ENCODE data around the gene MAMDC4.
A peak's percentile ranks its signal among the peaks of the same experiment; 100 is the strongest.

MAMDC4 gene

DNA sequence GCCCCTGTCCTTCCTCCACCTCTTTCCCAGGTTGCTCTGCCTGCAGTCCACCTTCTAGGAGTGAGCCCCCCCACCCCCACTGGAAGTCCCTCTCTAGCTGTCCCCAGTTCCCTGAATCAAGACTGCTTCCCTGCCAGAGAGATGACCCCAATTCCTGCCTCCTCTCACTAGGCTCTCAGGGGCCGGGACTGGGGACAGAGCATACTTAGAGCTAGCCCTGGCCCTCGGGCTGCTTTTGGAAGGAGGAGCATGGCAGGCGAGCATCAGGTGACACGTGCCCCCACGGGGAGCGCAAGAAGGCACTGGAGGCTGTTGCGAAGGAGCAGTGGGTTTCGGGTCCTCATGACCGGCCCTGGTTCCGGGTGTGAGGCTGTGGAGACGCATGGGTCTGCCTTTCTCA is 43.9 kb downstream of the MAMDC4 start:
- DNase-seq = no peak

DNA sequence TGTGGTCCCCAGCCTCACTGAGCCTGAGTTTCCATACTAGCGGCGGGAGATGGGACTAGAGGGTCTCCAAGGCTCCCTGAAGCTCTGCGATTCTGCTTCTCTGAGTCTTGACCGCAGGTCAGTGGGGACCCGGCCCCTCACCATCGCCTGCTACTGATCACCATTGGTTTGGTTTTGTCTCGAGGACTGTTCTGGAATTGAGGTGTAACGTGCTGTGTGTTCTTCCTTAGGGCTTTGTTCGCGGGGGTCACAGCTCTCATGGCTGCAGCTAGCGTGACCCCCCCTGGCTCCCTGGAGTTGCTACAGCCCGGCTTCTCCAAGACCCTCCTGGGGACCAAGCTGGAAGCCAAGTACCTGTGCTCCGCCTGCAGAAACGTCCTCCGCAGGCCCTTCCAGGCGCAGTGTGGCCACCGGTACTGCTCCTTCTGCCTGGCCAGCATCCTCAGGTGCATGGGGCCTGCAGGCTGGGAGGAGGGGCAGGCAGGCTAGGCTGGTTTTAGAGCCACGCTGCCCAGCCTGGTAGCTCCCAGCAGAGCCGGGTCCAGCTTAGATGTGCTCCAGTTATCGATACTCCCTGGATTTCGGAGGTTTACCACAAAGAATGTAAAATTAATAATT is 46.4 kb downstream of the MAMDC4 start:
- DNase-seq = no peak

DNA sequence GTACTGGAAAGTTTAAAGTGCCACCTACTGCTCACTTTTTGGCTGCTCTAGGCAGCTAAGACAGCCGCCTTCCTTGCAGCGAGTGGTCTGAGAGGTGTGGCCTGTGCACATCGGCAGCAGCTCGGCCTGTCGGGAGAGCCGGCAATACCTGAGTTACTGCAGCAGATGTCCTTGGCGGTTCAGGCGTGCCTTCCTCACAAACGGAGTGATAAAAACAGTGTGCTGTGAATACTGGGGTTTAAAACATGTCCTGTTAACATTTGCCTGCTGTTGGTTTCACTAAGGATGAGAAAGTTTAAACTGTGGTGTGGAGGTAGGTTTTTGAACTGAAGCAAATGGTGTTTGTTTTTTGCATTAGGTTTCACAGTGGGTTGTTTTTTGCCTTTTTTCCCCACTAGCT is 47.0 kb downstream of the MAMDC4 start:
- no peak for DNase-seq

DNA sequence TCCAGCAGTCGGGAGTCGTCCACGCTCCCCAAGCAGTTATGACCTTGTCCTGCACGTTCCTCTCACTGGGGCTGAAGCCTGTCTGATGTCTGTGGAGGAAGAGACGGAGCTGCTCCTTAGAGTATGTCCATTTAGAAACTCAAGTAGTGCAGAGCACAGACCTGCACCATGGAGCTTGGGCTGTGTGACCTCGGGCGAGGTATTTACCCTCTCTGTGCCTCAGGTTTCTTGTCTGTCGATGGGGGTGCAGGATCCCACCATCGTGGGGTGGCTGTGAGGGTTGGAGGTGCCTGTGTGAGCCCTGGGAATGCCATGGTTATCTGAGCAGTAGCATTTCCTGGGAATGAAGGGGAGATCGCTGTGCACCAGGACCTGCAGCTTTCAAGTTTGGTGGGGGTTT is 48.4 kb downstream of the MAMDC4 start:
- DNase-seq = no peak

DNA sequence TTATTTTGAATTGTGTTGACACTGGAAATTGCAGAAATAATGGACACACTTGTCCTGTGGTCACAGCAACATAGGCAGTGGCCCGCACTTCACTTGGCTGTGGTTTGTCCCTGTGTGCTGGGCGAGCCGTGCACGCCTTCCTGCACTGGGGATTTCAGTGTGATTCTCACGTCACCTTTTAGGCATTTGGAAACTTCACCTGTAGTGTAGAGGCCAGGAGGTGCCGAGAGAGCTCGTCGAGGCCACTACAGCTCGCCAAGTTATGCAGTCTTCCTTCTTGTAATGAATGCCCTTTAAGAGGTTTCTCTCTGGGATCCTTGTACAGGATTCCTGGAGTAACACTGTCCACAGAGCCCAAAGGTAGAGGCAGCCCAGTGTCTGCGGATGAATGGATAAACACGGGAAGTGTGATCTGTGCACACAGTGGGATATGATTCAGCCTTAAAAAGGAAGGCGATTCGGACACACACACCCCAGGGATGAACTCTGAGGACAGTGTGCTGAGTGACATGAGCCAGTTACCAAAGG is 48.9 kb downstream of the MAMDC4 start:
- DNase-seq = no peak

DNA sequence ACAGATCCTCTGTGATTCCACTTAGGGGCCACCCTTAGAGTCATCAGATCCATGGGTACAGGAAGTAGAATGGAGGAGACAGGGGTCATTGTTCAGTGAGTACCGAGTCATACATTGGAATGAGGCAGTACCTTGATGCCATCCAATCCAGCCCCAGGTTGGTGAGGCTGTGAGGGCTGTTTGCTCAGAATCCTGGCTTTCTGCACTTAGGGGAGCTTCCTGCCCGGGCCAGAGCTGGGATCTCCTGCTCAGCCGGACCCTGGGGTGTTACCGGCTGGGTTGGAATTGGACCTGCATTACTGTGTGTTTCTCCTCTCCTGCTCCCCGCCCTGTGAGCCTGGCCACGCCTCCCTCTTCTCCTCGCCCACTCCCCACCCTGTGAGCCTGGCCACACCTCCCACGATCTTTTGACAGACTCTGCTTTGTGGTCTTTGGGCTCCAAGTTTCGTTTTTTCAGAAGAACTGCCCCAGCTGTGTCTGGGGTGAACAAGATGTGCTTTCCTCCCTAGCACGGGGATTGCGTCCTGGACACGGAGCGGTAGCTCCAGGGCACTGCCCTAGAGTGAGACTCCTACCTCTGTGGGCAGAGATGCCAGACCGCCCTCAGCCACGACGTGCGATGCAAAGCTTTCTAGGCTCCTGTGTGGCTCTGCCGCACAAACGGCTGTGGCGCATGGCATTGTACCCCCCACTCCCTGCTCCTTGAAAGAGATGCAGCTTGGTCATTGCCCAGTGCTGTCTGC is 49.5 kb downstream of the MAMDC4 start:
- DNase-seq = peak; percentile 82 to 87

DNA sequence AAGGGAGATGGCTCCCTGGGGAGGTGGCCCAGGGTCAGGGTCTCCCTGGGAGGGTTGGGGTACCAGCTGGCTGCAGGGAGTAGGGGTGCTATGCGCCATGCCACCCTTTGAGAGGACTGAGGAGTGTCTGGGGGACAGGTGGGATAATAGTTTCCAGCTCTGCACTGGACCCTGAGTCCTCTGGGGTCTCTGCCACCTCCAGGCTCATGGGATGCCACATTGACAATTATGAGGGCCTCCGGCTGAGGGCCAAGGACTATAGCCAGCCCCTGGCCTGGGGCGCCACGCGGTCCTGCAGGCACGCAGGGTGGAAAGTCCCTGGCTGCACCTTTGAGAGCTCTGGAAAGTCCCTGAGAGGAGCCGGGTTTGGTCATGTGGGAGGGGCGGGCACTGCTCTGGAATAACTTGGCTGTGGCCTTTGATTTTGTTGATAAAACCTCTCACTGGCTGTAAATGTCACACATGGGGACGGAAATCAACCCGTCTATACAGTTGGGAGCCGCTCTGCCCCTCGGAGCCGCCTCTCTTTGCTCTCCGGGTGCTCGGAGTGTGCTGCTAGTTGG is 50.2 kb downstream of the MAMDC4 start:
- peak; percentile 89 to 93 for DNase-seq

DNA sequence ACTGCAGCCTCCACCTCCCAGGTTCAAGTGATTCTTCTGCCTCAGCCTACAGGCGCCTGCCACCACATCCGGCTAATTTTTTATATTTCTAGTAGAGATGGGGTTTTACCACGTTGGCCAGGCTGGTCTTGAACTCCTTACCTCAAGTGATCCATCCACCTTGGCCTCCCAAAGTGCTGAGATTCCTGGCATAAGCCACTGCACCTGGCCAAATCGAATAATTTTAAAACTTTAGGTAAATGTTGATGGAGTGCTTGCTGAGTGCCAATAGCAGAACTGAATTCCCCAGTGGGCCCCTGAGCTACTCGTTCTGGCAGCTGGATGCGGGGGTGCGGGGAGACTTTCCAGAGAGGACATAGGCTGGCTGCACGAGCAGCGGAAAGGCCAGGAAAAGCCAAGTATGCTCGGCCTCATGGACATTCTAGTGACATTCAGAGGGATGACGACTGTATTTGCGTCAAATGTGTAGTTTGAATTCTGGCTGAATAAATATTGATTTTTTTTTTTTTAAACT is 51.0 kb downstream of the MAMDC4 start:
- DNase-seq = peak in 1 of 2 experiments; percentile 24

DNA sequence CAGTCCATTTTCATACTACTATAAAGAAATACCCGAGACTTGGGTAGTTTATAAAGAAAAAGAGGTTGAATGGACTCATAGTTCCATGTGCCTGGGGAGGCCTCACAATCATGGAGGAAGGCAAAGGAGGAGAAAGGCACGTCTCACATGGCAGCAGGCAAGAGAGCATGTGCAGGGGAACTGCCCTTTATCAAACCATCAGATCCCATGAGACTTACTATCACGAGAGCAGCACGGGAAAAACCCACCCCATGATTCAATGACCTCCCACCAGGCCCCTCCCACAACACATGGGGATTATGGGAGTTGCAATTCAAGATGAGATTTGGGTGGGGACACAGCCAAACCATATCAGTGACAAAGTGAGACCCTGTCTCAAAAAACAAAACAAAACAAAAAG is 54.1 kb downstream of the MAMDC4 start:
- DNase-seq = no peak

DNA sequence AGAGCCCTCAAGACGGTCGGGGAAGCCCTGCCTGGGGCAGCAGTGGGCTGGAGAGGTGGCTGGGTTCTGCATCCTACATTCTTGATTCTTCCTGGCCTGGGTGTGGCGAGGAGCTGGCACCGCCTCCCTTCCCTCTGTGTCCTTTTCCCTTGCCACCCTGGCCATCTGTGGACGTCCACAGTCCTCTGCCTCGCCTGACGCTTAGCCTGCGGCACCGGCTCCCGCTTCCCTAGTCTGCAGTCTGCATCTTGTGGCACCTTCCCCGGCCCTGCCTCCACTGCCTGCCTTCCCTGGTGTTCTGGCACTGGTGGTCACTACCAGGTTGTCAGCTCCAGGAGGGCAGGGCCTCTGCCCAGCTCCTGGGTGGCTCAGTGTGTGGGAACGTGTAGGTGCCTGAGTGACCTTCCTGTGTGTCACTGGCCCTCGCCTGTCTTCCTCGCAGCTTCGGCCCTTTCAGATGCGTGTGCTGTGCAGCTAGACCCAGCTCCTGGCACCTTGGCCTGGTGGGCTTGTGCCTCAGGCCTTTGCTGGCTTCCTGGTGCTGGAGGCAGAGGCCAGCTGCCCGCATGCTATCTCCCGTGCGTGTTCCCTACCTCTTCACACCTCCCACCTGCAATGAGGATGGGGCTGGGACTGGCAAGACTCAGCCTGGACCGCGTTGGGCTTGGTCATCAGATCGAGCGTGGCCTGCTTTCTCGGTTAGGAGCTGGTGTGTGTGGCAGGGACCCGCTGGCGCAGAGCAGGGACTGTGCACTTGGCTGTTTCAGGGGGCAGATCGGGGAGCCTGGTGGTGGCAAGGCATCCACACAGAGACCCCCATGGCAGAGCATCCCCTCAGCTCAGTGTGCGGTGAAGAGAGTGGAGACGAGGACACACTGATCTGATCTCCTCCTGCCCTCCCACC is 55.1 kb downstream of the MAMDC4 start:
- DNase-seq = no peak
